H1 (cell line): Measurements from ENCODE around the gene HNRNPH2. TPM values are rescaled to one million over a fixed set of nuclear protein-coding genes. Genes with fewer than 3 reads are reported as not detected.

Experiments used
- polyA plus RNA-seq, 7 experiments: library from polyadenylated mRNA; depleted of rRNA in 3 of 7; stranded (reverse) in 5 of 7; unstranded in 2 of 7; fragments of >200 nt in 5 of 7; fragments of 200-250 nt in 2 of 7; gene quantifications; 1 replicate in 5 of 7; 2 replicates in 1 of 7; 4 replicates in 1 of 7; pipeline versions ENCODE4 v1.2.1 to v1.2.3, GENCODE V29; 2011 to 2013; ENCODE audit warnings: missing spikeins in 2 of 7, mixed read lengths in 2 of 7
- total RNA-seq: library from RNA; stranded (reverse); fragmentation: NEBNext Ultra II Directional; extraction: Animal tissue kit (Norgen Biotek cat#: 25700); gene quantifications from 2 replicates; pipeline ENCODE4 v1.2.1, GENCODE V29; 2021

Gene HNRNPH2
- total and polyA plus RNA-seq, 2 of the 8 experiments (the other 6 are each of a cell fraction or from before 2014, with no cell fraction given), result 27.7 to 66.7 TPM

Other genes with a start within 250 kb of the HNRNPH2 start
- 0.20 and 0.25 TPM in 2 replicates for gene DRP2, start 188.4 kb upstream of the HNRNPH2 start, total RNA-seq
- gene DRP2, start 188.4 kb upstream of the HNRNPH2 start, polyA plus RNA-seq (2011; rRNA removed), result 0.18 and 0.24 TPM in 2 replicates
- not detected in 2 replicates for gene TAF7L, start 116.9 kb upstream of the HNRNPH2 start, total RNA-seq
- not detected in 2 replicates for gene TAF7L, start 116.9 kb upstream of the HNRNPH2 start, polyA plus RNA-seq (2011; rRNA removed)
- gene TIMM8A, start 59.5 kb upstream of the HNRNPH2 start, total RNA-seq, result 38.0 and 38.1 TPM in 2 replicates
- gene TIMM8A, start 59.5 kb upstream of the HNRNPH2 start, polyA plus RNA-seq (2011; rRNA removed), result 16.1 and 16.6 TPM in 2 replicates
- 0.20 TPM in 1 of 2 replicates, not detected in the other for gene BTK, start 22.0 kb upstream of the HNRNPH2 start, total RNA-seq
- 0.03 and 0.06 TPM in 2 replicates for gene BTK, start 22.0 kb upstream of the HNRNPH2 start, polyA plus RNA-seq (2011; rRNA removed)
- 271 and 309 TPM in 2 replicates for gene RPL36A, start 17.2 kb upstream of the HNRNPH2 start, total RNA-seq
- gene RPL36A, start 17.2 kb upstream of the HNRNPH2 start, polyA plus RNA-seq (2011; rRNA removed), result 985 and 1,587 TPM in 2 replicates
- gene GLA, start 297 bp upstream of the HNRNPH2 start, total RNA-seq, result 39.2 and 47.3 TPM in 2 replicates
- gene GLA, start 297 bp upstream of the HNRNPH2 start, polyA plus RNA-seq (2011; rRNA removed), result 21.9 and 33.6 TPM in 2 replicates
- gene ARMCX4, start 77.2 kb downstream of the HNRNPH2 start, total RNA-seq, result 14.5 and 15.4 TPM in 2 replicates
- gene ARMCX4, start 77.2 kb downstream of the HNRNPH2 start, polyA plus RNA-seq (2011; rRNA removed), result 3.2 and 3.7 TPM in 2 replicates
- gene ARMCX1, start 142.3 kb downstream of the HNRNPH2 start, total RNA-seq, result 29.1 and 29.2 TPM in 2 replicates
- gene ARMCX1, start 142.3 kb downstream of the HNRNPH2 start, polyA plus RNA-seq (2011; rRNA removed), result 9.8 and 12.5 TPM in 2 replicates
- gene ARMCX6, start 209.8 kb downstream of the HNRNPH2 start, total RNA-seq, result 36.6 and 40.0 TPM in 2 replicates
- 18.3 and 24.9 TPM in 2 replicates for gene ARMCX6, start 209.8 kb downstream of the HNRNPH2 start, polyA plus RNA-seq (2011; rRNA removed)
- gene ARMCX3, start 214.9 kb downstream of the HNRNPH2 start, total RNA-seq, result 19.5 and 20.3 TPM in 2 replicates
- gene ARMCX3, start 214.9 kb downstream of the HNRNPH2 start, polyA plus RNA-seq (2011; rRNA removed), result 7.4 and 7.6 TPM in 2 replicates